Hematopoietic multipotent progenitor cell treated with erythropoietin and hydrocortisone succinate and interleukin-3 and kit ligand, for 8 days (in vitro differentiated cells): ENCODE measurements around the gene INAVA.
"Not testable (repeated sequence)": the region's sequence is repeated elsewhere in the genome, so short reads cannot be mapped to it uniquely, and the experiment has no call there.

ENCODE experiments used
- DNase-seq: peaks from one replicate; pipeline ENCODE4 v3.0.0-alpha.2; 2015

The INAVA gene

GRCh38 chr1:200899954-200900867, 5.5 kb downstream of the INAVA start:
- no peak for DNase-seq

GRCh38 chr1:200900877-200901276, 6.2 kb downstream of the INAVA start:
- DNase-seq: no peak

GRCh38 chr1:200901350-200901749, 6.7 kb downstream of the INAVA start:
- DNase-seq: no peak

- no peak for DNase-seq
Observed at GRCh38 chr1:200901796-200902444, 7.2 kb downstream of the INAVA start.

- no peak for DNase-seq
Observed at GRCh38 chr1:200903793-200904192, 9.1 kb downstream of the INAVA start.

- DNase-seq: no peak
Observed at GRCh38 chr1:200904772-200905171, 10.1 kb downstream of the INAVA start.

GRCh38 chr1:200905411-200906052, 10.8 kb downstream of the INAVA start:
- DNase-seq: no peak

GRCh38 chr1:200906491-200906890, 11.8 kb downstream of the INAVA start:
- DNase-seq: no peak

- no peak for DNase-seq
Observed at GRCh38 chr1:200907611-200908097, 13.0 kb downstream of the INAVA start.

- DNase-seq: no peak
Observed at GRCh38 chr1:200908191-200908868, 13.6 kb downstream of the INAVA start.

- no peak for DNase-seq
Observed at GRCh38 chr1:200909071-200909470, 14.4 kb downstream of the INAVA start.

GRCh38 chr1:200909757-200910239, 15.1 kb downstream of the INAVA start:
- no peak for DNase-seq

- DNase-seq: no peak
Observed at GRCh38 chr1:200911361-200911760, 16.7 kb downstream of the INAVA start.

GRCh38 chr1:200911936-200912335, 17.2 kb downstream of the INAVA start:
- not testable (repeated sequence) for DNase-seq

GRCh38 chr1:200912737-200913407, 18.2 kb downstream of the INAVA start:
- no peak for DNase-seq

GRCh38 chr1:200916152-200916551, 21.5 kb downstream of the INAVA start:
- DNase-seq: no peak

- DNase-seq: no peak
Observed at GRCh38 chr1:200916681-200917080, 22.0 kb downstream of the INAVA start.

GRCh38 chr1:200917291-200917817, 22.7 kb downstream of the INAVA start:
- DNase-seq: no peak

GRCh38 chr1:200918006-200918405, 23.3 kb downstream of the INAVA start:
- DNase-seq: no peak

GRCh38 chr1:200919386-200919785, 24.7 kb downstream of the INAVA start:
- no peak for DNase-seq

GRCh38 chr1:200921571-200922110, 26.9 kb downstream of the INAVA start:
- DNase-seq: no peak

- no peak for DNase-seq
Observed at GRCh38 chr1:200922406-200922805, 27.7 kb downstream of the INAVA start.
